ENCODE measurements around the gene SEMA4C.

The SEMA4C gene

DNA sequence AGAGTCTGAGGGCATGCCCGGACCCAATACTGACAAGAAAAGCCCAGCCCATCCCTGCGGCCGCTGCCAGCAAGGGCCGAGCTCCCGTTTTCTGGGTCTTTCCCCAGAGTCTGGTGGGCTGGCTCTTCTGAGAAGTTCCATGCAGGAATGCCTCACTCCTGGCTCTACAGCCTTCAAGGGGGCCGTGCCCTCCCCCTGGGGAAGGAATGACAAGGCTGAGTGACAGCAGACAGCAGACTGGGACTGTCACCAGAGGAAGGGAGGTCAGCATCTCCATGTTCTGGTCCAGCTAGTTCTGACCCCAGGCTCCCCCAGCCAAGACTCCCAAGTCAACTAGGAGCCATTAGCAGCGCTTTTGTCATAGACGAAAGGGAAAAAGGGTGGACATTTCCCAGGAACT is 13.0 kb upstream of the SEMA4C start:
- H3K4me3 ChIP-seq (ENCODE audit: low read length) = no peak overlapping the region
- no peak for DNase-seq (ENCODE audit: low read depth)
- no peak for TF ChIP-seq CTCF (conservative IDR thresholded peaks at IDR 0.05; ENCODE audit: low read length)

DNA sequence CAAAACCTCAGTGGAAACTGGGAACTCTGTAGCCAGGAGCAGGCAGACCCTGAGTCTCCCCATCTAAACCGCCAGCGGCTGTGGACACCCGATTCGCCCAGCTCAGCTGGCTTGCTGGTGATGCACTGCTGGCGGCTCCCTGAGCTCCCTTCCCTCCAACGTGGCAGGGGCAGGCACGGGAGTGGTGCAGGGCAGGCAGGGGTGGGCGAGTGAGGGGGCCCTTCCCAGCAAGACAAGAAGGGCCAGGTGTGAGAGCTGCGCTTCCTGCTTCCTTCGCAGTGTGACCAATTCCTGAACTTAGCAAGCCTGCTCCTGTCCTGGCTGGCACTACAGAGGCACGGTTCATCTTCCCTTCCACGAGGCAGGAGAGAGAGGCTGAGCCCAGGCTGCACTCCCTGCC is 12.3 kb upstream of the SEMA4C start:
- no peak overlapping the region for H3K4me3 ChIP-seq (ENCODE audit: low read length)
- DNase-seq (ENCODE audit: low read depth) = no peak
- no peak for TF ChIP-seq CTCF (conservative IDR thresholded peaks at IDR 0.05; ENCODE audit: low read length)

- no peak for DNase-seq (ENCODE audit: low read depth)
- no peak overlapping the region for H3K4me3 ChIP-seq (ENCODE audit: low read length)
- TF ChIP-seq CTCF (conservative IDR thresholded peaks at IDR 0.05; ENCODE audit: low read length) = no peak
These were observed 11.7 kb upstream of the SEMA4C start for GRCh38 chr2:96881349-96882195.

- TF ChIP-seq CTCF (conservative IDR thresholded peaks at IDR 0.05; ENCODE audit: low read length) = no peak
- no peak for DNase-seq (ENCODE audit: low read depth)
- no peak overlapping the region for H3K4me3 ChIP-seq (ENCODE audit: low read length)
These were observed 11.0 kb upstream of the SEMA4C start for GRCh38 chr2:96880891-96881273.

GRCh38 chr2:96879545-96880040 is 9.7 kb upstream of the SEMA4C start:
- H3K4me3 ChIP-seq (ENCODE audit: low read length) = no peak overlapping the region
- no peak for TF ChIP-seq CTCF (conservative IDR thresholded peaks at IDR 0.05; ENCODE audit: low read length)
- no peak for DNase-seq (ENCODE audit: low read depth)

DNA sequence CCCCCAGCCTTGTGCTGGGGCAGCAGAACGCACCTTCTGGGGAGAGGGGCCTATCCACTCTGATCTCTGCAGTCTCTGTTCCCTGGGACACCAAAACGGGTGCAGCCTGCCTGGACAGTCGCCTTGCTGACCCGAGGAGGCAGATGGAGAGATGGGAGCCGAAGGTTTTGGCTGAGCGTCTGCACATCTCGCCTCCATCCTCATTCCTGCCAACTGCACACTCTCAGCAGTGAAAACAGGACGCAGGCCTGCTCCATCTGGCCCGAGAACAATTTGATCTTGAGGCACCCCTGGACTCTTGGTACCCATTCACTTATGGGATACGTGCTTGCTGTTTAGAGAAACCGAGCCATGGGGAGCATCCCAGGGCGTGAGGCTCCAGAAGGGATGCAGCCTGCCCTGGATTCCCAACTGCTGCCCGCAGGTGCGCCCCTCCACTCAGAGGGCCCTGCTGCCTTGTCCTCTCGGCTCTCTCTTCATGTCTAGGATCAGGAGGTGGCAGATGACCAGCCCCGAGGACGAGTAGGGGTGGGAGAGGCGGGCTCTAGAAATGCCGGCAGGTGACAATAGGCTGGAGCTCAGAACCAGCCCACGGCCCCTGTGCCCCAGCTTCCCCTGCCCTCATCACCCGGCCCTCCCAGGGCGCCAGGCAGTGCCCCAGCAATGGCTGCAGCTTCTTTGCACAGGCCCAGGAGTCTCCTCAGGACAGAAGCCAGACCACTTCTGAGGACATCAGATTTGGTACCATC is 9.1 kb upstream of the SEMA4C start:
- no peak overlapping the region for H3K4me3 ChIP-seq (ENCODE audit: low read length)
- TF ChIP-seq CTCF (conservative IDR thresholded peaks at IDR 0.05; ENCODE audit: low read length) = no peak
- DNase-seq (ENCODE audit: low read depth) = no peak

Data from AG10803 (cell line).